Liver (tissue), 9 donors: Measurements from ENCODE around the gene RNF181. TPM values are rescaled to one million over a fixed set of nuclear protein-coding genes. Genes with fewer than 3 reads are reported as not detected.

Source experiments
- DNase-seq: peaks from one replicate; pipeline ENCODE4 v3.0.0-alpha.2; 2017; ENCODE audit warnings: low spot score
- H3K27ac ChIP-seq, 2 donors: one replicate each; pipeline ENCODE4 v1.7.0; 2013; ENCODE audit warnings: inconsistent platforms in 2 of 2, low read length in 2 of 2, control low read depth in 1 of 2, low read depth in 1 of 2, mild to moderate bottlenecking in 1 of 2
- H3K27me3 ChIP-seq, 4 donors: one replicate each; pipeline versions ENCODE4 v1.6.1 to v1.7.0; 2013; ENCODE audit warnings: low read length in 3 of 4, inconsistent platforms in 1 of 4, mild to moderate bottlenecking in 1 of 4, moderate library complexity in 1 of 4; ENCODE audit not compliant: control insufficient read depth in 4 of 4, insufficient read depth in 4 of 4
- H3K36me3 ChIP-seq, 4 donors: one replicate each; pipeline versions ENCODE4 v1.6.1 to v1.7.0; 2013; ENCODE audit warnings: low read length in 3 of 4, mild to moderate bottlenecking in 3 of 4, low read depth in 1 of 4, moderate library complexity in 1 of 4; ENCODE audit not compliant: control insufficient read depth in 4 of 4, insufficient read depth in 3 of 4
- H3K4me1 ChIP-seq, 4 donors: one replicate each; pipeline versions ENCODE4 v1.6.1 to v1.7.0; 2013; ENCODE audit warnings: low read length in 3 of 4, mild to moderate bottlenecking in 3 of 4, moderate library complexity in 1 of 4; ENCODE audit not compliant: control insufficient read depth in 4 of 4, insufficient read depth in 4 of 4
- H3K4me3 ChIP-seq, 3 donors: one replicate each; pipeline versions ENCODE4 v1.6.1 to v1.7.0; 2013; ENCODE audit warnings: low read length in 3 of 3, control low read depth in 1 of 3, low read depth in 1 of 3, mild to moderate bottlenecking in 1 of 3
- H3K9ac ChIP-seq, 2 donors: one replicate each; pipeline ENCODE4 v1.7.0; 2013; ENCODE audit warnings: low read length in 2 of 2, mild to moderate bottlenecking in 2 of 2, moderate library complexity in 2 of 2, control low read depth in 1 of 2, low read depth in 1 of 2
- H3K9me3 ChIP-seq, 4 donors: one replicate each; pipeline versions ENCODE4 v1.6.1 to v1.7.0; 2013; ENCODE audit warnings: low read length in 3 of 4; ENCODE audit not compliant: control insufficient read depth in 4 of 4
- ATF3 ChIP-seq: IDR thresholded peaks from 2 replicates; pipeline ENCODE4 v1.6.1; 2016; ENCODE audit warnings: antibody characterized with exemption
- EGR1 ChIP-seq, 2 donors: IDR thresholded peaks; 2 replicates each; pipeline ENCODE4 v1.6.1; 2016 to 2018; ENCODE audit warnings: antibody characterized with exemption in 2 of 2, low read depth in 2 of 2
- FOXA1 ChIP-seq: IDR thresholded peaks from 2 replicates; pipeline ENCODE4 v1.6.1; 2016; ENCODE audit warnings: antibody characterized with exemption
- FOXA2 ChIP-seq: IDR thresholded peaks from 2 replicates; pipeline ENCODE4 v1.6.1; 2016; ENCODE audit warnings: antibody characterized with exemption
- GABPA ChIP-seq, 2 donors: IDR thresholded peaks in 1 of 2; conservative IDR thresholded peaks in 1 of 2; 2 replicates each; pipeline ENCODE4 v1.6.1; 2016; ENCODE audit warnings: antibody characterized with exemption in 2 of 2, mild to moderate bottlenecking in 1 of 2, moderate library complexity in 1 of 2
- HNF4A ChIP-seq, 2 donors: conservative IDR thresholded peaks; 2 replicates each; pipeline ENCODE4 v1.6.1; 2016; ENCODE audit warnings: antibody characterized with exemption in 2 of 2, mild to moderate bottlenecking in 2 of 2
- HNF4G ChIP-seq: IDR thresholded peaks from 2 replicates; pipeline ENCODE4 v1.6.1; 2016; ENCODE audit warnings: antibody characterized with exemption
- MAX ChIP-seq: IDR thresholded peaks from 2 replicates; pipeline ENCODE4 v1.6.1; 2016; ENCODE audit warnings: antibody characterized with exemption
- NR2F2 ChIP-seq: IDR thresholded peaks from 2 replicates; pipeline ENCODE4 v1.6.1; 2016; ENCODE audit warnings: antibody characterized with exemption
- RAD21 ChIP-seq, 2 donors: IDR thresholded peaks; 2 replicates each; pipeline ENCODE4 v1.6.1; 2016; ENCODE audit warnings: antibody characterized with exemption in 2 of 2, mild to moderate bottlenecking in 2 of 2
- RXRA ChIP-seq, 2 donors: IDR thresholded peaks; 2 replicates each; pipeline ENCODE4 v1.6.1; 2017 to 2018; ENCODE audit warnings: antibody characterized with exemption in 2 of 2, mild to moderate bottlenecking in 1 of 2
- SP1 ChIP-seq: IDR thresholded peaks from 2 replicates; pipeline ENCODE4 v1.6.1; 2018; ENCODE audit warnings: antibody characterized with exemption, mild to moderate bottlenecking
- TAF1 ChIP-seq: conservative IDR thresholded peaks from 2 replicates; pipeline ENCODE4 v1.6.1; 2016; ENCODE audit warnings: antibody characterized with exemption, mild to moderate bottlenecking
- YY1 ChIP-seq: IDR thresholded peaks from 2 replicates; pipeline ENCODE4 v1.6.1; 2016; ENCODE audit warnings: antibody characterized with exemption, mild to moderate bottlenecking
- ZBTB33 ChIP-seq: IDR thresholded peaks from 2 replicates; pipeline ENCODE4 v1.6.1; 2016; ENCODE audit warnings: antibody characterized with exemption
- WGBS: extraction: QIAGEN DNeasy Blood & Tissue Kit; methylation state at CpG from one replicate; pipeline ENCODE4 v1.1.7; 2013; 5-methylcytosine and 5-hydroxymethylcytosine counted together
- polyA plus RNA-seq, 2 donors: library from polyadenylated mRNA; stranded (reverse) in 1 of 2; unstranded in 1 of 2; fragments of 200-250 nt in 1 of 2; fragments of >200 nt in 1 of 2; fragmentation: Nextera tagmentation in 1 of 2; extraction: Ambion mirVana in 1 of 2; gene quantifications; one replicate each; pipeline versions ENCODE4 v1.2.1 to v1.2.3, GENCODE V29; 2013 to 2015
- total RNA-seq, 2 donors: library from RNA; depleted of rRNA; stranded (reverse); fragments of >200 nt; gene quantifications; one replicate each; pipeline ENCODE4 v1.2.3, GENCODE V29; 2014
- TF ChIP-seq, protein P1 (sequence below): IDR thresholded peaks from 2 replicates; pipeline ENCODE4 v1.6.1; 2016; ENCODE audit warnings: antibody characterized with exemption, mild to moderate bottlenecking
- donor health status: healthy.
- donor health status: healthy.
- donor health status: healthy.
- donor health status: healthy.
- donor health status: healthy.

Gene RNF181
- total and polyA plus RNA-seq, 4 donors: 101 to 195 (median 114) TPM

DNA sequence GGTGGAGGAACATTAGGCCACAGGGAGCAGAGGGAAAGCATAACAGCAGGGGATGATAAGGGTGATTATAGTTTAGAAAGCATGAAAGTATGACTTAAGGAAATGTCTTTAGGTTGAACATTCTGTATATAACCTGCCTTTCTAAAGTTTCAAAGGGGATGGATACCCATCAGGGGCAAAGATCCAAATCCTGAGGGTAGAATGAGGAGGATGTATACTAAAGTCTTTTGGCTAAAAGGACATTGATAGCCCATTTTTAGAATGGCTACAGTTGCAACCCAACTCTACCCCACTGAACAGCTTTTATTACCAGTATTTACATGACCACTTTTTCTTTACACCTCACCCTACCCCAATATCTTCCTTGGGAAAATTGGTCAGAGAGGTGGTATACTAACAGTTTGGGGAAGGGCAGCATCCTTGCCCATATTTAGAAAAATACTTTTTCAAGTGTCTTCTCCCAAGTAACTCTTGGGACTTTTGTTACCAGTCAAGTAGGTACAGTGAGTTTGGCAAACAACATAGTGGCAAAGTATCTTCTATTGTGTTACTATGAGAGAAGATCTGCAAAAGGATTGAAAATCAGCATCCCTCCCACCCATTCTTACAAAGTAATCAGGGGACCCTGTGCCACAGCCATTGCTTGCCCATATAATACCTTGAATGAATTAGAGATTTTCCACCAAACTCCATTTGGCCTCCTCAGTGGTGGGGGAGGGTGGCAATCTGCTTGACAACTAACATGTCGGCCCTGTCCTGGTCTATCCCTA lies 48.3 kb upstream of the RNF181 start:
- Histone ChIP-seq H3K36me3 (peaks cover 5 to 69% (median 47%) of the 10 kb centered on the region in 4 donors), H3K9me3 (no peaks in the 10 kb centered on the region), H3K4me3 (no peak overlapping the region), H3K27me3 (no peaks in the 10 kb centered on the region), H3K9ac (no peak overlapping the region), H3K27ac (no peak overlapping the region), H3K4me1 (peaks cover 0 to 7% (median 3%) of the 10 kb centered on the region in 4 donors)
- WGBS: 86% methylated on average over 1 of the region's 1 CpG
- no peak for TF ChIP-seq RAD21 (IDR thresholded peaks at IDR 0.05)
- no peak for TF ChIP-seq RXRA (IDR thresholded peaks at IDR 0.05)
- TF ChIP-seq, protein P1, sequence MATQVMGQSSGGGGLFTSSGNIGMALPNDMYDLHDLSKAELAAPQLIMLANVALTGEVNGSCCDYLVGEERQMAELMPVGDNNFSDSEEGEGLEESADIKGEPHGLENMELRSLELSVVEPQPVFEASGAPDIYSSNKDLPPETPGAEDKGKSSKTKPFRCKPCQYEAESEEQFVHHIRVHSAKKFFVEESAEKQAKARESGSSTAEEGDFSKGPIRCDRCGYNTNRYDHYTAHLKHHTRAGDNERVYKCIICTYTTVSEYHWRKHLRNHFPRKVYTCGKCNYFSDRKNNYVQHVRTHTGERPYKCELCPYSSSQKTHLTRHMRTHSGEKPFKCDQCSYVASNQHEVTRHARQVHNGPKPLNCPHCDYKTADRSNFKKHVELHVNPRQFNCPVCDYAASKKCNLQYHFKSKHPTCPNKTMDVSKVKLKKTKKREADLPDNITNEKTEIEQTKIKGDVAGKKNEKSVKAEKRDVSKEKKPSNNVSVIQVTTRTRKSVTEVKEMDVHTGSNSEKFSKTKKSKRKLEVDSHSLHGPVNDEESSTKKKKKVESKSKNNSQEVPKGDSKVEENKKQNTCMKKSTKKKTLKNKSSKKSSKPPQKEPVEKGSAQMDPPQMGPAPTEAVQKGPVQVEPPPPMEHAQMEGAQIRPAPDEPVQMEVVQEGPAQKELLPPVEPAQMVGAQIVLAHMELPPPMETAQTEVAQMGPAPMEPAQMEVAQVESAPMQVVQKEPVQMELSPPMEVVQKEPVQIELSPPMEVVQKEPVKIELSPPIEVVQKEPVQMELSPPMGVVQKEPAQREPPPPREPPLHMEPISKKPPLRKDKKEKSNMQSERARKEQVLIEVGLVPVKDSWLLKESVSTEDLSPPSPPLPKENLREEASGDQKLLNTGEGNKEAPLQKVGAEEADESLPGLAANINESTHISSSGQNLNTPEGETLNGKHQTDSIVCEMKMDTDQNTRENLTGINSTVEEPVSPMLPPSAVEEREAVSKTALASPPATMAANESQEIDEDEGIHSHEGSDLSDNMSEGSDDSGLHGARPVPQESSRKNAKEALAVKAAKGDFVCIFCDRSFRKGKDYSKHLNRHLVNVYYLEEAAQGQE: no peak
- TF ChIP-seq HNF4A (conservative IDR thresholded peaks at IDR 0.05): no peak
- TF ChIP-seq NR2F2: no peak
- no peak for TF ChIP-seq ATF3
- TF ChIP-seq ZBTB33: no peak
- TF ChIP-seq MAX: no peak
- TF ChIP-seq EGR1 (IDR thresholded peaks at IDR 0.05; ENCODE audit: low read depth in 2 of 2): no peak
- no peak for TF ChIP-seq TAF1
- TF ChIP-seq GABPA (IDR thresholded peaks at IDR 0.05 in 1 of 2, conservative IDR thresholded peaks at IDR 0.05 in 1 of 2): no peak
- no peak for TF ChIP-seq FOXA2
- TF ChIP-seq HNF4G: no peak
- TF ChIP-seq FOXA1: no peak
- TF ChIP-seq SP1: no peak
- no peak for DNase-seq

GRCh38 chr2:85547859-85548607 lies 47.5 kb upstream of the RNF181 start:
- Histone ChIP-seq H3K9ac (no peak overlapping the region), H3K27ac (no peak overlapping the region), H3K9me3 (no peaks in the 10 kb centered on the region), H3K36me3 (peaks cover 9 to 69% (median 46%) of the 10 kb centered on the region in 4 donors), H3K27me3 (no peaks in the 10 kb centered on the region), H3K4me1 (peaks cover 0 to 9% (median 1%) of the 10 kb centered on the region in 4 donors), H3K4me3 (no peak overlapping the region)
- WGBS: 86% methylated on average over 6 of the region's 6 CpGs
- DNase-seq: no peak
- TF ChIP-seq ZBTB33: no peak
- TF ChIP-seq EGR1 (IDR thresholded peaks at IDR 0.05; ENCODE audit: low read depth in 2 of 2): no peak
- TF ChIP-seq RAD21 (IDR thresholded peaks at IDR 0.05): no peak
- TF ChIP-seq, protein P1: no peak
- TF ChIP-seq FOXA1: no peak
- no peak for TF ChIP-seq TAF1
- TF ChIP-seq YY1: no peak
- no peak for TF ChIP-seq HNF4G
- TF ChIP-seq NR2F2: no peak
- no peak for TF ChIP-seq FOXA2
- no peak for TF ChIP-seq ATF3
- TF ChIP-seq SP1: no peak
